Right lobe of liver (tissue), 4 donors: Measurements from ENCODE around the gene EIF1.

Experiments used
- CTCF ChIP-seq, 4 donors: fragments of 200-600 bp in 3 of 4; fragments of 450-650 bp in 1 of 4; IDR thresholded peaks; one replicate each; pipeline versions ENCODE4 v1.5.1 to v1.8.0; 2016 to 2022; ENCODE audit warnings: antibody characterized with exemption in 4 of 4, mild to moderate bottlenecking in 2 of 4
- POLR2A ChIP-seq: fragments of 450-650 bp; IDR thresholded peaks from one replicate; pipeline ENCODE4 v1.6.1; 2017; ENCODE audit warnings: antibody characterized with exemption, mild to moderate bottlenecking
- donor health status: DM: no; HTN: no; CAD: no.
- donor health status: DM: no; HTN: no; CAD: no.
- donor health status: DM: no; HTN: yes; CAD: no.

- no peak for TF ChIP-seq POLR2A
- TF ChIP-seq CTCF (IDR thresholded peaks at IDR 0.05) = no peak
Observed at GRCh38 chr17:41724476-41725050, 35.9 kb downstream of the EIF1 start.
